Effector memory CD8-positive, alpha-beta T cell (primary cell): ENCODE results near the gene ATP6V1F.

Experiments
- ATAC-seq: fragments of 150-1000 bp; cut with Tn5 transposase; replicated peaks from 2 replicates; pipeline ENCODE4 v1.10.0; 2021; ENCODE audit warnings: mild to moderate bottlenecking, moderate library complexity
- DNase-seq, 3 experiments: peaks; one replicate each; pipeline ENCODE4 v3.0.0; 2021
- H3K27ac Mint-ChIP-seq, 2 donors: one replicate each; pipeline ENCODE4 v1.8.0; 2022; ENCODE audit warnings: mild to moderate bottlenecking in 2 of 2, mixed read lengths in 2 of 2, moderate library complexity in 2 of 2
- H3K27me3 Mint-ChIP-seq, 2 donors: one replicate each; pipeline ENCODE4 v1.8.0; 2022; ENCODE audit warnings: mixed read lengths in 2 of 2
- H3K36me3 Mint-ChIP-seq: one replicate; pipeline ENCODE4 v1.8.0; 2022; ENCODE audit warnings: mild to moderate bottlenecking, moderate library complexity, mixed read lengths; ENCODE audit not compliant: insufficient read depth
- H3K4me1 Mint-ChIP-seq, 2 donors: one replicate each; pipeline ENCODE4 v1.8.0; 2022; ENCODE audit warnings: low read depth in 2 of 2, mixed read lengths in 2 of 2
- H3K4me3 Mint-ChIP-seq, 2 donors: one replicate each; pipeline ENCODE4 v1.8.0; 2022; ENCODE audit warnings: mild to moderate bottlenecking in 2 of 2, mixed read lengths in 2 of 2, moderate library complexity in 2 of 2
- H3K9me3 Mint-ChIP-seq, 2 donors: one replicate each; pipeline ENCODE4 v1.8.0; 2022; ENCODE audit warnings: mixed read lengths in 2 of 2
- total RNA-seq, 9 experiments: gene quantifications; one replicate each; lab custom pipeline; 2026; lab: John Stamatoyannopoulos, UW

Gene ATP6V1F
- 18.9 to 32.5 (median 26.0) reads per million in 9 experiments for total RNA-seq

- DNase-seq (peak; percentile 99 to 100 (median 100)), ATAC-seq (peak; percentile 92)
- Mint-ChIP-seq H3K27me3 (no peaks in the 10 kb centered on the region), H3K4me3 (peak within 1 kb of the TSS; percentile 91), H3K9me3 (no peaks in the 10 kb centered on the region), H3K27ac (peak within 1 kb of the TSS; percentile 88 to 90), H3K36me3 (peaks cover 25% of the 10 kb centered on the region), H3K4me1 (peaks cover 27 to 36% of the 10 kb centered on the region in 2 donors)
Observed at GRCh38 chr7:128862571-128863432, at the start of gene ATP6V1F. ATP6V1F (plus strand) TSS chr7:128862856; CDS start chr7:128862905, 49 bp downstream.

DNA sequence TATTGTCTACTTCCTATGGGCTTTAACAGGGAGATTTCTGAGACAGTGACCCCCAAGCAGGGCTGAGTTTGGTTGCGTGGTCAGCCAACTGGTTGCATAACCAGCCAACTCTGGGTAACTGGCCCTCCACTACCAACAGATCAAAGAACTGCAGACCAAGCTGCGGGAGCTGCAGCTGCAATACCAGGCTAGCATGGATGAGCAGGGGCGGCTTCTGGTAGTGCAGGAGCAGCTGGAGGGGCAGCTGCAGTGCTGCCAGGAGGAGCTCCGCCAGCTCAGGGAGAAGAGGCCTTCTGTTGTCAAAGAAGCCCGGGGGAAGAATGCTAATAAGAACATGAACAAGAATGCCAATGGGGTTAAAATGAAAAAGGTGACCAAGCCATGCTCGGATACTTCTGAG is 48.2 kb upstream of the ATP6V1F start:
- no peak for DNase-seq
- H3K27me3 Mint-ChIP-seq = peaks cover 0 to 19% of the 10 kb centered on the region in 2 donors
- H3K27ac Mint-ChIP-seq = no peak overlapping the region
- no peaks in the 10 kb centered on the region for H3K36me3 Mint-ChIP-seq
- no peak for ATAC-seq
- no peaks in the 10 kb centered on the region for H3K4me1 Mint-ChIP-seq
- H3K9me3 Mint-ChIP-seq = no peaks in the 10 kb centered on the region
- no peak overlapping the region for H3K4me3 Mint-ChIP-seq

DNA sequence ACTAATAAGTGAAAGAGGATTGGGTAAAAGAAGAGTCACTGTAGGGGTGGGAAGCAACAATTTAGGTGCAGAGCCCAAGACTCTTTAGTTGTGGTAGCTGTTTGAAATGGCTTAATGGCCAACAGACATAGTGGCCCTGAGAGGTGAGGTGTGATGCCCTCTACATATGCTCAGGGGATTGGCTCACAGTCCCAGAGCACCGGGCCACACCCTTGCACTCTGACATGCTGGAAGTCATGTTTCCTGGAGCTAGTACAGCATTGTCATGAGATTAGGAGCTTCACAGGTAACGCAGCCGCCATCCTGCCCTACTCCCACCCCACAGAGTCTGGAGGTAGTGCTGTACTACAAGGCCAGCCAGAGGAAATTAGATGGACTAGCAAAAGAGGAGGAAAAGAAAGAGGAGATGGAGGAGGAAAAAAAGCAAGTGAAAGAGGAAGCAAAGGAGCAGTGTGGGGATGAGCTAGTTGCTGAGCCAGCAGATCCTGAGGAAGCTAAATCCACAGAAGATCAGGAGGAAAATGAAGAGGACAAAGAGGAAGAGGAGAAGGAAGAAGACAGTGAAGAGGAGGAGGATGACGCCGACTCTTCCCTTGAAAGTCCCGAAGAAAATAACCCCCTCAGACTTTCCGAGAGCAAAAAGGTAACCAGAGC is 47.2 kb upstream of the ATP6V1F start:
- Mint-ChIP-seq H3K9me3 (no peaks in the 10 kb centered on the region), H3K27me3 (peaks cover 0 to 27% of the 10 kb centered on the region in 2 donors), H3K4me3 (no peak overlapping the region), H3K27ac (no peak overlapping the region), H3K36me3 (no peaks in the 10 kb centered on the region), H3K4me1 (peaks cover 0 to 2% of the 10 kb centered on the region in 2 donors)
- no peak for DNase-seq
- ATAC-seq = no peak

- Mint-ChIP-seq H3K36me3 (no peaks in the 10 kb centered on the region), H3K9me3 (no peaks in the 10 kb centered on the region), H3K27ac (no peak overlapping the region), H3K4me3 (no peak overlapping the region), H3K27me3 (peaks cover 0 to 43% of the 10 kb centered on the region in 2 donors), H3K4me1 (peaks cover 0 to 2% of the 10 kb centered on the region in 2 donors)
- DNase-seq = no peak
- ATAC-seq = no peak
Observed at GRCh38 chr7:128818694-128819093, 44.0 kb upstream of the ATP6V1F start.

GRCh38 chr7:128821724-128822123 is 40.9 kb upstream of the ATP6V1F start:
- Mint-ChIP-seq H3K27me3 (peaks cover 3 to 59% of the 10 kb centered on the region in 2 donors), H3K4me1 (peaks cover 0 to 2% of the 10 kb centered on the region in 2 donors), H3K4me3 (no peak overlapping the region), H3K9me3 (no peaks in the 10 kb centered on the region), H3K36me3 (no peaks in the 10 kb centered on the region), H3K27ac (no peak overlapping the region)
- ATAC-seq (no peak), DNase-seq (no peak)

DNA sequence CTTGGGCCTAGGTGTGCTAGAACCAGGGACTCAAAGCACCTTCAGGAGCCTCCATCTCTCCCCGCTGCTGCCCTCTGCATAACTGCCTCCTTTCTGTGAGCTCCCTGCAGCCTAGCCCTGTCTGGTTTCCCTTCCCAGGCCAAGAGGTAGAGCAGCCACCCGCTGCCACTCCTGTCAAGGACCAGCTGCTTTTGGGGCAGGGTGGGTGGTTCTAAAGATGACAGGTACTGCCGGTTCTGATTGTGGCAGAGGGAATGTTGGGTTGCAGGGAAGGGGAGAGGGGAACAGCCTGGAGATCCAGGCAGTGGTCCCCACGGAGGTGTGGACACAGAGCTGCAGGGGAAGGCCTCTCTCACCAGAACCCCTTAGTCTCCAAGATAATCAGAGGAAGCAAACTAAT is 36.1 kb upstream of the ATP6V1F start:
- Mint-ChIP-seq H3K27me3 (peaks cover 38 to 77% of the 10 kb centered on the region in 2 donors), H3K36me3 (peaks cover 2% of the 10 kb centered on the region)
- no peak for ATAC-seq

GRCh38 chr7:128826916-128827247 is 35.8 kb upstream of the ATP6V1F start:
- no peak overlapping the region for H3K27ac Mint-ChIP-seq
- peaks cover 5 to 13% of the 10 kb centered on the region in 2 donors for H3K4me1 Mint-ChIP-seq
- H3K36me3 Mint-ChIP-seq = peaks cover 2% of the 10 kb centered on the region
- ATAC-seq (no peak), DNase-seq (no peak)
- H3K4me3 Mint-ChIP-seq = no peak overlapping the region
- H3K9me3 Mint-ChIP-seq = no peaks in the 10 kb centered on the region
- H3K27me3 Mint-ChIP-seq = peaks cover 41 to 80% of the 10 kb centered on the region in 2 donors

More for the DNA sequence above, 36.1 kb upstream of the ATP6V1F start:
- Mint-ChIP-seq H3K9me3 (no peaks in the 10 kb centered on the region), H3K4me1 (peaks cover 5 to 13% of the 10 kb centered on the region in 2 donors), H3K27ac (no peak overlapping the region), H3K4me3 (no peak overlapping the region)
- no peak for DNase-seq

DNA sequence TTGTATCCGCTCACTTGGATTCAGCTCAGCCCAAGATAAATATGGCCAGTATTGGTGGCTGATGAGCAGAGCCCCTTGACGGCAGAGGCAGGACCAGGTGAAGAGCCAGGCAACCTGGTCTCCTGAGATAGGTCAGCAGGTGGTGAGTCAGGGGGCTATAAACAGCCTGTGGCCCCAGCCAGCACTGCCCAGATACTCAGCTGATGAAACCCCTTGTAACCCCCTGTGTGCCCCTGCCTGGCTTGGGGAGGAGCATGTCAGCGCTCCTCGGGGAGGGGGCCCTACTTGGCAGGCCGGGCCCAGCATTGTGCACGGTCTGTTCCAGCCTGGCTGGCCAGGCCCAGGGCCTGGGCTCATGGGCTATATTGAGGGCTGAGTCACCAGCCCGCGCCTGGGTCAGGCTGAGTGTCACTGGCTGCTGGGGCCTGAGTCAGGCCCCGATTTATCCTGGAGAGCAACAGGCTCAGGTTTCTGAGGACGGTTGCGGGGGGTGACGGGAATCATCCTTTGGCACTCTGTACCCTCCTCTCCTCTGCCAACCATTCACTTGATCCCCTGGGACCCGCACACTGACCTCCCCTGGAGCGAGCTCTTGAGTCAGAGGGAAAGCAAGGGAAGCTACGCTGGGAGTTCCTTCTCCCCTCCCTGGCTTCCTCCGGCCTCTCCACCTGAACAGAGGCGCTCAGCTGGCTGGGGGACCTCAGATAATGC is 35.3 kb upstream of the ATP6V1F start:
- ATAC-seq (no peak), DNase-seq (no peak)
- Mint-ChIP-seq H3K9me3 (no peaks in the 10 kb centered on the region), H3K4me1 (peaks cover 5 to 13% of the 10 kb centered on the region in 2 donors), H3K36me3 (peaks cover 2% of the 10 kb centered on the region), H3K27me3 (peaks cover 46 to 80% of the 10 kb centered on the region in 2 donors), H3K4me3 (no peak overlapping the region), H3K27ac (no peak overlapping the region)

GRCh38 chr7:128827971-128828711 is 34.5 kb upstream of the ATP6V1F start:
- DNase-seq (no peak), ATAC-seq (no peak)
- Mint-ChIP-seq H3K27me3 (peaks cover 47 to 83% of the 10 kb centered on the region in 2 donors), H3K27ac (no peak overlapping the region), H3K4me1 (peaks cover 5 to 13% of the 10 kb centered on the region in 2 donors), H3K4me3 (no peak overlapping the region), H3K36me3 (peaks cover 2% of the 10 kb centered on the region), H3K9me3 (no peaks in the 10 kb centered on the region)

DNA sequence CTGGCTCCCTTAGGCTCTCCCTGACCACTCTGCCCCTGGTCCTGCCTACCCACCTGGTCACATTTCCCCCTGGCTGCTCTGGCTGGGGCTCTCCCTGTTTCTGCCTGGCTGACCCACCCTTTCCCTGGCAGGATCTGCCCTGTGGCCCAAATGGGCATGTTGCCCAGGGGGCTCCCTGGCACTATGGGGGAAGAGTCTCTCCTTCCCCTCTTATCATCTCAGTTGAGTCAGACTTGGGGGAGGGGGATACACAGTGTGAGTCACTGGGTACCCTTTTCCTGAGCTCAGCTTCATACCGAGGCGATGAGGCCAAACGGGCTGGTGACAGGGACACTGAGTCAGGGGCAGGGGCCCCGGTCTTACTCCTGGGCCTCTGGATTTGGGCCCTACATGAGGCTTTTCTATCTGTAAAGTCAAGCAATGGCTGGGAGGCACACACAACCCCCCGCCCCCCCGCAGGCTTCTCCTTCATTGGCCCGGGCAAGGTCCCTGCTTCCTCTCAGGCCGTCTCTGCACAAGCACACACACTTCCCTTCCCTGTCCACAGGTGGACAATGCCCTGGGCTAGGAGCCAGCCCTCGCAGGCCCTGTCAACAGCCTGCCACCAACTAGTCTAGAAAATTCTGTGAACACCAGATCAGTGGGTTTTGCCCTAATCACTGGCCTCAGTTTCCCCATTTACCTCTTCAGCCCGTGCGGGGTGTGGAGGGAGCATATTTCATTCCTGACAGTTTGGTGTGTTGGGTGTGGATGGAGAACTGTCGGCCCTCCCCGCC is 33.1 kb upstream of the ATP6V1F start:
- H3K4me1 Mint-ChIP-seq = peaks cover 5 to 13% of the 10 kb centered on the region in 2 donors
- ATAC-seq = no peak

GRCh38 chr7:128830231-128831177 is 32.2 kb upstream of the ATP6V1F start, which contains the start of gene FLNC:
FLNC (plus strand) TSS chr7:128830406; CDS start chr7:128830638, 232 bp downstream.
- ATAC-seq = peak; percentile 67
- Mint-ChIP-seq H3K27me3 (peaks cover 47 to 84% of the 10 kb centered on the region in 2 donors), H3K36me3 (peaks cover 2% of the 10 kb centered on the region), H3K4me1 (peaks cover 5 to 13% of the 10 kb centered on the region in 2 donors), H3K4me3 (peak within 1 kb of the TSS; percentile 78 to 83), H3K9me3 (no peaks in the 10 kb centered on the region), H3K27ac (peak within 1 kb of the TSS in 1 of 2 donors; percentile 59)
- DNase-seq = peak; percentile 14 to 21 (median 17)

More for the DNA sequence above, 33.1 kb upstream of the ATP6V1F start:
- Mint-ChIP-seq H3K27me3 (peaks cover 47 to 84% of the 10 kb centered on the region in 2 donors), H3K4me3 (peak overlapping the region; percentile 22 to 83), H3K36me3 (peaks cover 2% of the 10 kb centered on the region), H3K27ac (no peak overlapping the region), H3K9me3 (no peaks in the 10 kb centered on the region)
- no peak for DNase-seq
